GM19328 (cell line): ENCODE data around the gene KRTAP4-7.
"Not testable (repeated sequence)": the region's sequence is repeated elsewhere in the genome, so short reads cannot be mapped to it uniquely, and the experiment has no call there.

Experiments
- ATAC-seq: cut with Tn5 transposase; IDR thresholded peaks from one replicate; pipeline ENCODE4 v1.9.1; 2021; ENCODE audit warnings: mild to moderate bottlenecking, moderate library complexity; ENCODE audit not compliant: unreplicated experiment

The KRTAP4-7 gene

DNA sequence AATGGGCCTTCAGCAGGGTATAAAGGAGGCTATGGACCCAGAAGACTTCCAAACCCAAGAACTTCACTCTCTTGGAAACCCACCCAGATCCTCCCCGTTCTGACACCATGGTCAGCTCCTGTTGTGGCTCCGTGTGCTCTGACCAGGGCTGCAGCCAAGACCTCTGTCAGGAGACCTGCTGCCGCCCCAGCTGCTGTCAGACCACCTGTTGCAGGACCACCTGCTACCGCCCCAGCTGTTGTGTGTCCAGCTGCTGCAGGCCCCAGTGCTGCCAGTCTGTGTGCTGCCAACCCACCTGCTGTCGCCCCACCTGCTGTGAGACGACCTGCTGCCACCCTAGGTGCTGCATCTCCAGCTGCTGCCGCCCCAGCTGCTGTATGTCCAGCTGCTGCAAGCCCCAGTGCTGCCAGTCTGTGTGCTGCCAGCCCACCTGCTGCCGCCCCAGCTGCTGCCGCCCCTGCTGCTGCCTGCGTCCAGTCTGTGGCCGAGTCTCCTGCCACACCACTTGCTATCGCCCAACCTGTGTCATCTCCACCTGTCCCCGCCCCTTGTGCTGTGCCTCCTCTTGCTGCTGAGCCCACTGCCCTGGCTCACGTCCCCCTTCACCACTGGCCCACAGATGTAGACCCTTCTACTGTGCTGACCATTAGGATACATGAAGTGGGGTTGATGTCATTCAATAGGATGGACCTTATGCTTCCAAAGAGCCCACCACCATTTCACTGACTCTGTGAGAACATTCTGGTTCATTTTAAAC lies at the start of gene KRTAP4-7:
KRTAP4-7 (plus strand) TSS at position 51 of the 757 bp plus-strand sequence; CDS start at position 108, 57 bp downstream.
- not testable (repeated sequence) for ATAC-seq

DNA sequence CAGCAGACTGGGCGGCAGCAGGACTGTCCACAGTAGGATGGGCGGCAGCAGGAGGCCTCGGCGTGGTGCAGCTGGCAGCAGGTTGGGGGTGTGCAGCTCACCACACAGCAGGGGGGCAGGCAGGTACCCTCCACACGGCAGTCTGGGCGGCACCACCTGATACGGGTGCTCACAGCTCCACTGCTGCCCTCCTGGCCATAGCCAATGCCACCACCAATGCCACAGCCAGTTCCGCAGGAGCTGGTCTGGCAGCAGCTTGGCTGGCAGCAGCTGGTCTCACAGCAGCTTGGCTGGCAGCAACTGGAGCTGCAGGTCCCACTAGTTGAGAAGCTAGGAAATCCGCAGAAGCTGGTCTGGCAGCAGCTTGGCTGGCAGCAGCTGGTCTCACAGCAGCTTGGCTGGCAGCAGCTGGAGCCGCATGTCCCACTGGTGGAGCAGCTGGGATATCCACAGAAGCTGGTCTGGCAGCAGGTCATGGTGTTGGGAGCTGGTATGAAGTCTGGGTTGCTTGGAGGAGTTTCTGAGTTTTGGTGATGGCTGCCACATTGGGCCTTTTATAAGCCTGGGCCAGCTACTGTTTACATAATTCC lies 49.5 kb upstream of the KRTAP4-7 start, which contains the start of gene KRTAP1-3:
KRTAP1-3 (minus strand) TSS at position 529 of the 590 bp plus-strand sequence; CDS start at position 476, 53 bp downstream.
- ATAC-seq = not testable (repeated sequence)

DNA sequence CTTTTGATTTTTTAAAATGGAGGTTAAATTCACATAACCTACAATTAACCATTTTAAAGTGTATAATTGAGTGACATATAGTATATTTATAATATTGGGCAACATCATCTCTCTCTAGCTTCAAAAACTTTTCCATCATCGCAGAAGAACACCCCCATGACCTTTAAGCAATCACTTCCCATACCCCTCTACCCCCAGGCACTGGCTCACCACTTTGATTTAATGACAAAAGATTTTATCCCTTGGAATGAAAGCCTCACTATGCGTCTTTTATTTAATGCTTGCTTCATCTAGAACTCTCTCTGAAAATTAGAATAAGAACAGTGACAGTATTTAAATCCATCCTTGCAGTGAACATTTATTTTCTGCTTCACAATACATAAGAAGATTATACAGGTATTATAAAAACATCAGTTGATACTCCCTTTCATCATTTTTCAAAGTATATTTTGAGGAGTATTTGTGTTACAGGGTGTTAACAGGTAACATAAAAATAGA lies 46.0 kb upstream of the KRTAP4-7 start:
- no peak for ATAC-seq

DNA sequence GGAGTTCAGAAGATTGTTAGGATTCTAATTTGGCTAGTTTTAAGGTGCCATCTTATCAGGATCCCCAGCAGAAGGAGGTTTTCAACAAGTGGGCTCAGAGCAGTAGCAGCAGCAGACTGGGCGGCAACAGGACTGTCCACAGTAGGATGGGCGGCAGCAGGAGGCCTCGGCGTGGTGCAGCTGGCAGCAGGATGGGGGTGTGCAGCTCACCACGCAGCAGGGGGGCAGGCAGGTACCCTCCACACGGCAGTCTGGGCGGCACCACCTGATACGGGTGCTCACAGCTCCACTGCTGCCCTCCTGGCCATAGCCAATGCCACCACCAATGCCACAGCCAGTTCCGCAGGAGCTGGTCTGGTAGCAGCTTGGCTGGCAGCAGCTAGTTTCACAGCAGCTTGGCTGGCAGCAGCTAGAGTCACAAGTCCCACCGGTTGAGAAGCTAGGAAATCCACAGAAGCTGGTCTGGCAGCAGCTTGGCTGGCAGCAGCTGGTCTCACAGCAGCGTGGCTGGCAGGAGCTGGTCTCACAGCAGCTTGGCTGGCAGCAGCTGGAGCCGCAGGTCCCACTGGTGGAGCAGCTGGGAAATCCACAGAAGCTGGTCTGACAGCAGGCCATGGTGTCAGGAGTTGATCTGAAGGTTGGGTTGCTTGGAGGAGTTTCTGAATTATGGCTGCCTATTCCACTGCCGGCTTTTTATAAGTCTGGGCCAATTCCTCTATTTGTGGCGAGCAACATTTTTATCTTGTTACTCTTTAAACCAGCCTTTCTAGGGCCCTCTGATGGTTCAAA lies 43.0 kb upstream of the KRTAP4-7 start, which contains the start of gene KRTAP1-1:
KRTAP1-1 (minus strand) TSS at position 668 of the 789 bp plus-strand sequence; CDS start at position 615, 53 bp downstream.
- ATAC-seq = not testable (repeated sequence)

GRCh38 chr17:41042953-41043352 lies 41.0 kb upstream of the KRTAP4-7 start:
- ATAC-seq = no peak

DNA sequence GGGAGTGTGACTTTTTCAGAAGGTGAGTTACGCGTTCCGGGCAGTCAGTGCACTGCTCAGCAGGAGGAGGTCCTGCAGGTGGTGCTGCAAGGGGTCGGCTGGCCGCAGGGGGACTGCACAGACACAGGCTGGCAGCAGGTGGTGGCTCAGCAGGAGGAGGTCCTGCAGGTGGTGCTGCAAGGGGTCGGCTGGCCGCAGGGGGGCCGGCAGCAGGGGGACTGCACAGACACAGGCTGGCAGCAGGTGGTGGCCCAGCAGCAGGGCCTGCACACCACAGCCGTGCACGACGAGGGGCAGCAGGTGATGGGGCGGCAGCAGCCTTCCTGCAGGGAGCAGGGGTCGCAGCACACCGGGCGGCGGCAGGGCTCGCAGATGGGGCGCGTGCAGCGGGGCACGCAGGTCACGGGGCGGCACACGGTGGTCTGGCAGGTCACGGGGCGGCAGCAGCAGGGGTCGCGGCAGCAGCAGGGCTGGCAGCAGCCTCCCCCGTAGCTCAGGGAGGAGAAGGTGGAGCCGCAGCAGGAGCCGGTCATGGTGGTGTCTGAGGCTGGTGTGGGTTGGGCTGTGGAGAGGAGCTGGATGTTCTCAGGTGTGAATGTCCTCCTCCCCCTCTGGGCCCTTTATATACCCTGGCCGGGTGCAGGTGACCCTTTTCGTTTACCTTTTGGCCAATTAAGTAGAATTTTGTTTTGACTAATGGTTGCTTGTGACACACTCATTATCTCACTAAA lies 37.0 kb upstream of the KRTAP4-7 start, which contains the start of gene KRTAP2-1:
KRTAP2-1 (minus strand) TSS at position 582 of the 731 bp plus-strand sequence; CDS start at position 533, 49 bp downstream.
- not testable (repeated sequence) for ATAC-seq

- ATAC-seq = no peak
These were observed 35.5 kb upstream of the KRTAP4-7 start for GRCh38 chr17:41048441-41048840.

DNA sequence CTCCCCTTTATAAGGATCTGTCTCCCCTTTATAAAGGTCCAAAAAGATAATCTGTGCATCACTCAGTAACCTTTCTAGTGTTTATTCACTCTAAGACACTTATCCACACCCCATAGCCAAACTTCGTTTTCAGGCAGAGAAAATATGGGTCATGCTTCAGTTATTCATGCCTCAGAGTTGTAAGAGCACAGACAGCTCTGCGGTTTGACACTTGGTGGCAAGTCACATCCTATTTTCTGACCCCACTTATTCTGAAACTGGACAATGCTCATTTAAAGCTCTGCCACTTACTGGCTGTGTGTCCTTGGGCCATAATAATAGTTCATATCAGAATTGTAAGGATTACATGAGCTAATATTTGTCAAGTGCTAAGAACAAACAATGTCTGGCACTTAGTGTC lies 34.8 kb upstream of the KRTAP4-7 start:
- ATAC-seq = no peak

GRCh38 chr17:41052566-41052965 lies 31.4 kb upstream of the KRTAP4-7 start:
- no peak for ATAC-seq

DNA sequence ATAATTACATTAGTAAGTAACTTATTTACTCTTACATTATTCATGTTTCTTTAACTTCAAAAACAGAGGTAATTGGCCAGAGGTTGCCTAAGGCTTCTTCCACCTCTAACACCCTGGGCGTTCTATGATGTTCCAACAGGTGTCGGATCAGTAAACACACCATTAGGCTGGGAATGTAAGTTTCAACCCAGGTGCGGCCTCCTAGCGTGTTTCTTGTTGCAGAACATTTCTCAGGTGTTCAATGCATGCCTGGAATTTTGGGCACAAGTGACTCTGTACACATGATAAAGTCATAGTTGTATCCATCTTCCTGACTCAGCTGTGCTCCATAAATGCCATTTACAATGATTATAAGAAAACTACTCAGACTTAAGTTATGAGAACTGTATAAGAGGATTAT lies 29.9 kb upstream of the KRTAP4-7 start:
- no peak for ATAC-seq

GRCh38 chr17:41054556-41054955 lies 29.4 kb upstream of the KRTAP4-7 start:
- ATAC-seq = not testable (repeated sequence)

- not testable (repeated sequence) for ATAC-seq
These were observed 28.8 kb upstream of the KRTAP4-7 start, which contains the start of gene KRTAP2-2 for GRCh38 chr17:41055130-41055529. Gene KRTAP2-2 (minus strand): TSS chr17:41055230. CDS start chr17:41055211, 19 bp downstream.

DNA sequence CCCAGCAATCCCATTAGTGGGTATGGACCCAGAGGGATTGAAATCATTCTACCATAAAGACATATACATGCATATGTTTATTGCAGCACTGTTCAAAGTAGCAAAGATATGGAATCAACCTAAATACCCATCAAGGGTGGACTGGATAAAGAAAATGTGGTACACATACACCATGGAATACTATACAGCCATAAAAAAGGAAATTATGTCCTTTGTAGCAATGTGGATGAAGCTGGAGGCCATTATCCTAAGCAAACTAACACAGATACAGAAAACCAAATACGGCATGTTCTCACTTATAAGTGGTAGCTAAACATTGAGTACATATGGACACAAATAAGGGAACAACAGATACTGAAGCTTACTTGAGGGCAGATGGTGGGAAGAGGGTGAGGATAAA lies 26.4 kb upstream of the KRTAP4-7 start:
- no peak for ATAC-seq

DNA sequence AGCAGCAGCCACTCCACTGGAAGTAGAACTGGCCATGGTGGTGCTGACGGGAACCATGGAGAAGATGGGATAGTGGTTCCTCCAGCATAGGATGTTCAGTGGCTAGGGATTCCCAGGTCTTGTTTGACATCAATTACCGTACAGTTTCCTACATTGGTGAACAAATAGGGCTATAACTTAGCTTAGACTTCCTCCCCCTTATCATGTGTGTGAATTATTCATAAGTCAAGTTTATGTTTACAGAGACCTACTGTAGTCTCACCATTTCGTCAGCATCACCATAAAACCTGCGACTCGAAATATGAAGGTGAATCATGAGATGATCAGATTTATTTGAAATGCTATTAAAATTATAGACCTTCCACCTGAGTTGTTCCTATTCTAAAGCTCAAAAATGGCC lies 25.2 kb upstream of the KRTAP4-7 start:
- no peak for ATAC-seq

DNA sequence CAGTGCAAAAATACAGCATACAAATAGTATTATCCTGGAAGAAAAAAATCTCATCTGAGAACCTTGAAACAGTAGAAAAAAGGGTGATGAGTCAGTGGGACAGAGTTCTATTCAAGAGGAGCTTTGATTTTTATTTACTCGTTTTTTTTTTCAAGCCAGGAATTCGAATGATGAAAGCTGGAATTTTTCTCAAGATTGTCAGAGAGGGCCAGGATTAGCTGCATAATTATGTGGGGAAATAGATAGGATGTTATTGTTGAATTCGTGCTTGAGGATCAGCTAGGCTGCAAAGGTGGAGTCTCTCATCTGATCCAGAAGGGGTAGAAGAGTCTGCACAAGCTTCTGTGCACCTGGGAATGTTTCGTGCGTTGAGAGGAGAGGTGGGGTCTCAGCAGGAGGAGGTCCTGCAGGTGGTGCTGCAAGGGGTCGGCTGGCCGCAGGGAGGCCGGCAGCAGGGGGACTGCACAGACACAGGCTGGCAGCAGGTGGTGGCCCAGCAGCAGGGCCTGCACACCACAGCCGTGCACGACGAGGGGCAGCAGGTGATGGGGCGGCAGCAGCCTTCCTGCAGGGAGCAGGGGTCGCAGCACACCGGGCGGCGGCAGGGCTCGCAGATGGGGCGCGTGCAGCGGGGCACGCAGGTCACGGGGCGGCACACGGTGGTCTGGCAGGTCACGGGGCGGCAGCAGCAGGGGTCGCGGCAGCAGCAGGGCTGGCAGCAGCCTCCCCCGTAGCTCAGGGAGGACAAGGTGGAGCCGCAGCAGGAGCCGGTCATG lies 24.5 kb upstream of the KRTAP4-7 start:
- not testable (repeated sequence) for ATAC-seq

- ATAC-seq = no peak
These were observed 23.8 kb upstream of the KRTAP4-7 start, which contains the start of gene KRTAP2-3 for GRCh38 chr17:41060052-41060604. Gene KRTAP2-3 (minus strand): TSS chr17:41060114. CDS start chr17:41060050, 64 bp downstream.

DNA sequence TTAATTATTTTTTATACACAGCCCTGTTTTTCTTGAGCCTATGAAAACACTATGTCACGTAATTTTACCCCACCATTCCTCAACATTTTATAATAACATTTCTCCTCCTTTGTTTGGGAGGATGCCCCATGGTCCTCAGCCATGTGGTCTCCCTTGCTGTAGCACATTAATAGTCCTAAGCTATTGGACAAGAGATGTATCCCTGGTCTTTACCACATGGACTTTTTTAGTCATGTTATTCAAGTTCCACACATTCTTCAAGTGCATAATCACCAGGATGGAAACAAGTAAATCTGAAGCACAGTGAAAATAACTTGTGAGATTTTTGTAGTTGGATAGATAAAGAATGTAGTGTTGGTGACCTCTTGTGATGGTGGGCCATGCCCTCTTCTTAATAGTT lies 22.0 kb upstream of the KRTAP4-7 start:
- ATAC-seq = no peak

DNA sequence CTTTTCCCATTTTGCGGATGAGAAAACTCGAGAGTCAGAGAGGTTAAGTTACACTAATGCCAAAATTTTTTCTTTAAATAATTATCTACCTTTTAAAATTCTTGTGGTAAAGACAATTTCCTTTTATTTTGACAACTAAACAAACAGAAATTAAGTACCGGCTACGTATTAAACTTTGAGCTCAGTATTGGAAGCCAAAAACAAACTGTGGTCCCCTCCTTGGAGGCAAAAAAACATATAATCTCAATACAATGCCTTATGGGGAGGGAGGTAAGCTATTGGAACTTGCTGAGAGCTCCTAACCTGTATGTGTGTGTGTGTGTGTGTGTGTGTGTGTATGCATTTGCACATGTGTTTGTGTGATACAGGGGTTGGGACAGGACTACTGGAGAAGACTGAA lies 20.5 kb upstream of the KRTAP4-7 start:
- ATAC-seq = no peak

- no peak for ATAC-seq
These were observed 19.6 kb upstream of the KRTAP4-7 start for GRCh38 chr17:41064301-41064700.
